Endometrial microvascular endothelial cells (primary cell): ENCODE data around the gene PCDHGB5. TPM values are rescaled to one million over a fixed set of nuclear protein-coding genes. Genes with fewer than 3 reads are reported as not detected.
"Not testable (repeated sequence)": the region's sequence is repeated elsewhere in the genome, so short reads cannot be mapped to it uniquely, and the experiment has no call there.

Experiments used
- in situ Hi-C: cut with HindIII; loops from 2 replicates; pipeline ENCODE4 v1.10.0; 2017; ENCODE audit warnings: low sequenced_read_pairs, low pct_unique_long_range_greater_than_20kb; ENCODE audit errors: inconsistent ontology term
- total RNA-seq: library from RNA; depleted of rRNA; stranded (reverse); fragments of >200 nt; gene quantifications from one replicate; pipeline ENCODE4 v1.2.3, GENCODE V29; 2015; ENCODE audit errors: inconsistent ontology term

PCDHGB5 gene
- total RNA-seq, 1 donor from 2014 or later: 3.7 TPM

GRCh38 chr5:141374627-141375026, 23.1 kb upstream of the PCDHGB5 start:
- in situ Hi-C loops: no loop called here

GRCh38 chr5:141375444-141376155, 22.1 kb upstream of the PCDHGB5 start:
- in situ Hi-C loops: not testable (repeated sequence)

DNA sequence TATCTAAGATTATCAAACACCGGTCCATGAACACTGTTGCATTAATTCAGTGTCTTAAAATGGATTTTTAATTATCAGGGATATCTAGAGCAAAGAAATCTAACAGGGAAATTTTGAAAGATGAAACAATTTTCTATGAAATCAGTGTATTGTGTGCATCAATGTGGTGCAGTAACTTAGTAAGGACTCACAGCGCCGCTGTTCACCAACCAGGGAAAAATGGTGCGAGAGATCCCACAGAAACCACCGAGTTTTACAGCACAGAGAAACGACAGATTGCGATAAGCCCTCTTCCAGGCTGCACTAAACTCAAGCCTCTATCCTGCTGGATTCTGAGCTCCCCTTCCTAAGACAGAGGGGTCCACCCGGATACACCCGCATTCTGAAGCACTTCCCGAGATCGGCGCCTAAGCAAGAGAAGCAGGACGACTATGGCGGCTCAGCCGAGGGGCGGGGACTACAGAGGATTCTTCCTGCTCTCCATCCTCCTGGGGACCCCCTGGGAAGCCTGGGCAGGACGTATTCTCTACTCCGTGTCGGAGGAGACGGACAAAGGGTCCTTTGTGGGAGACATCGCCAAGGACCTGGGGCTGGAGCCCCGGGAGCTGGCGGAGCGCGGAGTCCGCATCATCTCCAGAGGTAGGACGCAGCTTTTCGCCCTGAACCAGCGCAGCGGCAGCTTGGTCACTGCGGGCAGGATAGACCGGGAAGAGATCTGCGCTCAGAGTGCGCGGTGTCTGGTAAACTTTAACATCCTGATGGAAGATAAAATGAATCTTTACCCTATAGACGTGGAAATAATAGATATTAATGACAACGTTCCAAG, 15.1 kb upstream of the PCDHGB5 start, which contains the start of gene PCDHGA7:
PCDHGA7 (plus strand) TSS at position 274 of the 826 bp plus-strand sequence; CDS start at position 432, 158 bp downstream.
- in situ Hi-C loops: no loop called here

DNA sequence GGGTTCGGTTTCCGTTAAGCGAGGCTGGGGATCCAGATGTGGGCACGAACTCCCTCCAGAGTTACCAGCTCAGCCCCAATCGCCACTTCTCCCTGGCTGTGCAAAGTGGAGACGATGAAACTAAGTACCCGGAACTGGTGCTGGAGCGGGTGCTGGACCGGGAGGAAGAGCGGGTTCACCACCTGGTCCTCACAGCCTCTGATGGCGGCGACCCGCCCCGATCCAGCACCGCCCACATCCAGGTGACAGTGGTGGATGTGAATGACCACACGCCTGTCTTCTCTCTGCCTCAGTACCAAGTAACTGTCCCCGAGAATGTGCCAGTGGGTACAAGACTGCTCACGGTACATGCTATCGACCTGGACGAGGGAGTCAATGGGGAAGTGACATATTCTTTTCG, 14.4 kb upstream of the PCDHGB5 start:
- in situ Hi-C loops: no loop called here

- in situ Hi-C loops: no loop called here
These were observed 13.1 kb upstream of the PCDHGB5 start for GRCh38 chr5:141384471-141385267.

DNA sequence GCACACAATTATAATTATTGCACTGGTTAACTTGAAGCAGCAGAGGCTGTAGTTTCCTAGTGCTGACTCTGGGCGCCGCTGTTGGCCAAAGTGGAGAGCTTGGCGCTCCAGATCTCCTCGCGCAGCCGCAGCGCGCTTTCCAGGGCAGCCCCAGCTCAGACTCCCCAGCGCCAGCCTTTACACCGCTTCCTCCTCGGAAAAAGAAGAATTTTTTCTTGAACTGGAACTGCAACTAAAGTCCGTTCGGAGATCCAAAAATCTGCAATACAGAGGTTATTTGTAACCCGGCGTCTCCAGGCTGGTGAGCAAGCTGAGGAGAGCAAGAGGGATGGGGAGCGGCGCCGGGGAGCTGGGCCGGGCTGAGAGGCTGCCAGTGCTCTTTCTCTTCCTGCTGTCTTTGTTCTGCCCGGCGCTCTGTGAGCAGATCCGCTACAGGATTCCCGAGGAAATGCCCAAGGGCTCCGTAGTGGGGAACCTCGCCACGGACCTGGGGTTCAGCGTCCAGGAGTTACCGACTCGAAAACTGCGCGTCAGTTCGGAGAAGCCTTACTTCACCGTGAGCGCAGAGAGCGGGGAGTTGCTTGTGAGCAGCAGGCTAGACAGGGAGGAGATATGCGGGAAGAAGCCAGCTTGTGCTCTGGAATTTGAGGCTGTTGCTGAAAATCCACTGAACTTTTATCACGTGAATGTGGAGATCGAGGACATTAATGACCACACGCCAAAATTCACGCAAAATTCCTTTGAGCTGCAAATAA, 10.0 kb upstream of the PCDHGB5 start, which contains the start of gene PCDHGB4:
PCDHGB4 (plus strand) TSS at position 142 of the 755 bp plus-strand sequence; CDS start at position 329, 187 bp downstream.
- in situ Hi-C loops: not testable (repeated sequence)

- in situ Hi-C loops: no loop called here
These were observed 9.1 kb upstream of the PCDHGB5 start for GRCh38 chr5:141388661-141389060.

DNA sequence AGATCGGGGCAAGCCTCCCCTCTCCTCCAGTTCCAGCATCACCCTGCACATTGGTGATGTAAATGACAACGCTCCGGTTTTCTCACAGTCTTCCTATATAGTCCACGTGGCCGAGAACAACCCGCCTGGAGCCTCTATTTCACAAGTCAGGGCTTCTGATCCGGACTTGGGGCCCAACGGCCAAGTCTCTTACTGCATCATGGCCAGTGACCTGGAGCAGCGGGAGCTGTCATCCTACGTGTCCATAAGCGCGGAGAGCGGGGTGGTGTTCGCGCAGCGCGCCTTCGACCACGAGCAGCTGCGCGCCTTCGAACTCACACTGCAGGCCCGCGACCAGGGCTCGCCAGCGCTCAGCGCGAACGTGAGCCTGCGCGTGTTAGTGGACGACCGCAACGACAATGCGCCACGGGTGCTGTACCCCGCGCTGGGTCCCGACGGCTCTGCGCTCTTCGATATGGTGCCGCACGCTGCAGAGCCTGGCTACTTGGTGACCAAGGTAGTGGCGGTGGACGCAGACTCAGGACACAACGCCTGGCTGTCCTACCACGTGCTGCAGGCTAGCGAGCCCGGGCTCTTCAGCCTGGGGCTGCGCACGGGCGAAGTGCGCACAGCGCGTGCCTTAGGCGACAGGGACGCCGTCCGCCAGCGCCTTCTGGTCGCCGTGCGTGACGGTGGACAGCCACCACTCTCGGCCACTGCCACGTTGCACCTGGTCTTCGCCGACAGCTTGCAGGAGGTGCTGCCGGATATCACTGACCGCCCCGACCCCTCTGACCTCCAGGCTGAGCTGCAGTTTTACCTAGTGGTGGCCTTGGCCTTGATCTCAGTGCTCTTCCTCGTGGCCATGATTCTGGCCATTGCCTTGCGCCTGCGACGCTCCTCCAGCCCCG, 8.3 kb upstream of the PCDHGB5 start:
- in situ Hi-C loops: no loop called here

DNA sequence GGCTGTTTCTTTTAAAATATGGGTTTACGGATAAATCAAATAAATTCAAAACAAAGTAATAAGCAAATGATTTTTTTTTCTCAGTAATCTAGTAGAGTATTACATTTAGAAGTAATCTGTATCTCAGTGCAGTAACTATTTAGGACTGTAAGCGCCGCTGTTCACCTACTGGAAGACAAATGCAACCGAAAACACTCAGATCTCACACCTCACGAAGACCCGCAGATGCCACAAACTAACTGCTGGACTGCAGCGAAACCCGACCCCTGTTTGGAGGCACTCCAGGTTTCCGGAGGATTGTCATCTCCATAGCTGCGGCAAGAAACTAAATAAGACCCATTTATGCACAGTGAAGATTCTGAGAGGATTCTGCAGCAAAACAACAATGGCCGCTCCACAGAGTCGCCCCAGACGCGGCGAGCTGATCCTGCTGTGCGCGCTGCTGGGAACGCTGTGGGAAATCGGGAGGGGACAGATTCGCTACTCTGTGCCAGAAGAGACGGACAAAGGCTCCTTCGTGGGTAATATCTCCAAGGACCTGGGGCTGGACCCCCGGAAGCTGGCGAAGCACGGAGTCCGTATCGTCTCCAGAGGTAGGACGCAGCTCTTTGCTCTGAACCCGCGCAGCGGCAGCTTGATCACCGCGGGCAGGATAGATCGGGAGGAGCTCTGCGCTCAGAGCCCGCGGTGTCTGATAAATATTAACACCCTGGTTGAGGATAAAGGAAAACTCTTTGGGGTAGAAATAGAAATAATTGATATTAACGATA, 5.1 kb upstream of the PCDHGB5 start, which contains the start of gene PCDHGA8:
PCDHGA8 (plus strand) TSS at position 205 of the 770 bp plus-strand sequence; CDS start at position 386, 181 bp downstream.
- in situ Hi-C loops: no loop called here

DNA sequence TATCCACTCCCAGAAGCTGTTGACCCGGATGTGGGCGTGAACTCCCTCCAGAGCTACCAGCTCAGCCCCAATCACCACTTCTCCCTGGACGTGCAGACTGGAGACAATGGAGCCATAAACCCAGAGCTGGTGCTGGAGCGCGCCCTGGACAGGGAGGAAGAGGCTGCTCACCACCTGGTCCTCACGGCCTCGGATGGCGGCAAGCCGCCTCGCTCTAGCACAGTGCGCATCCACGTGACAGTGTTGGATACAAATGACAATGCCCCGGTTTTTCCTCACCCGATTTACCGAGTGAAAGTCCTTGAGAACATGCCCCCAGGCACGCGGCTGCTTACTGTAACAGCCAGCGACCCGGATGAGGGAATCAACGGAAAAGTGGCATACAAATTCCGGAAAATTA, 4.5 kb upstream of the PCDHGB5 start:
- in situ Hi-C loops: no loop called here

- in situ Hi-C loops: not testable (repeated sequence)
These were observed 3.2 kb upstream of the PCDHGB5 start for GRCh38 chr5:141394401-141395187.

- in situ Hi-C loops: no loop called here
These were observed 861 bp downstream of the PCDHGB5 start for GRCh38 chr5:141398608-141399007.

DNA sequence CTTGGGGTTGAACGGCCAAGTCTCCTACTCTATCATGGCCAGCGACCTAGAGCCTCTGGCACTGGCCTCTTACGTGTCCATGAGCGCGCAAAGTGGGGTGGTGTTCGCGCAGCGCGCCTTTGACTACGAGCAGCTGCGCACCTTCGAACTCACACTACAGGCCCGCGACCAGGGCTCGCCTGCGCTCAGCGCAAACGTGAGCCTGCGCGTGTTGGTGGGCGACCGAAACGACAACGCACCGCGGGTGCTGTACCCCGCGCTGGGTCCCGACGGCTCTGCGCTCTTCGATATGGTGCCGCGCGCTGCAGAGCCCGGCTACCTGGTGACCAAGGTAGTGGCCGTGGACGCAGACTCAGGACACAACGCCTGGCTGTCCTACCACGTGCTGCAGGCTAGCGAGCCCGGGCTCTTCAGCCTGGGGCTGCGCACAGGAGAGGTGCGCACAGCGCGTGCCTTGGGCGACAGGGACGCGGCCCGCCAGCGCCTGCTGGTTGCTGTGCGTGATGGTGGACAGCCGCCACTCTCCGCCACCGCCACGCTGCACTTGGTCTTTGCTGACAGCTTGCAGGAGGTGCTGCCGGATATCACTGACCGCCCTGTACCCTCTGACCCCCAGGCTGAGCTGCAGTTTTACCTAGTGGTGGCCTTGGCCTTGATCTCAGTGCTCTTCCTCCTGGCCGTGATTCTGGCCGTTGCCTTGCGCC, 2.0 kb downstream of the PCDHGB5 start:
- in situ Hi-C loops: no loop called here

- in situ Hi-C loops: no loop called here
These were observed 5.0 kb downstream of the PCDHGB5 start, which contains the start of gene PCDHGA9 for GRCh38 chr5:141402553-141403243. Gene PCDHGA9, plus strand, starts transcription at chr5:141402778. Its CDS starts 175 bp downstream, at chr5:141402953.

DNA sequence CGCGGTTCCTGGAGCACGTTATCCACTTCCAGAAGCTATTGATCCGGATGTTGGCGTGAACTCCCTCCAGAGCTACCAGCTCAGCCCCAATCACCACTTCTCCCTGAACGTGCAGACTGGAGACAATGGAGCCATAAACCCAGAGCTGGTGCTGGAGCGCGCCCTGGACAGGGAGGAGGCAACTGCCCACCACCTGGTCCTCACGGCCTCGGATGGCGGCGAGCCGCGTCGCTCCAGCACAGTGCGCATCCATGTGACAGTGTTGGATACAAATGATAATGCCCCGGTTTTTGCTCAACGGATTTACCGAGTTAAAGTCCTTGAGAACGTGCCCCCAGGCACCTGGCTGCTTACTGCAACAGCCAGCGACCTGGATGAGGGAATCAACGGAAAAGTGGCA, 5.6 kb downstream of the PCDHGB5 start:
- in situ Hi-C loops: no loop called here
